Endothelial cell of umbilical vein (primary cell): Measurements from ENCODE around the gene SH3BP2.

Experiments
- CTCF ChIP-seq, 2 donors: IDR thresholded peaks; 1 replicate in 1 of 2; 2 replicates in 1 of 2; pipeline ENCODE4 v1.5.1; 2011; ENCODE audit warnings: low read length in 2 of 2, mild to moderate bottlenecking in 2 of 2, moderate library complexity in 2 of 2, control low read depth in 1 of 2, inconsistent platforms in 1 of 2, low read depth in 1 of 2; ENCODE audit not compliant: insufficient read depth in 1 of 2; ENCODE audit errors: extremely low read depth in 1 of 2
- EZH2 ChIP-seq: IDR thresholded peaks from 2 replicates; pipeline ENCODE4 v1.6.1; 2012; ENCODE audit warnings: borderline replicate concordance, low read depth, mild to moderate bottlenecking, moderate library complexity, low read length, inconsistent platforms; ENCODE audit not compliant: severe bottlenecking
- GATA2 ChIP-seq: IDR thresholded peaks from 2 replicates; pipeline ENCODE4 v1.7.0; 2011; ENCODE audit warnings: low read depth, mild to moderate bottlenecking, moderate library complexity, mixed read lengths, low read length; ENCODE audit not compliant: insufficient read length, insufficient read depth
- JUN ChIP-seq: IDR thresholded peaks from 2 replicates; pipeline ENCODE4 v1.6.1; 2011; ENCODE audit warnings: borderline replicate concordance, low read depth; ENCODE audit not compliant: insufficient read length, insufficient read depth
- MYC ChIP-seq: IDR thresholded peaks from one replicate; pipeline ENCODE4 v1.6.1; 2011; ENCODE audit warnings: mild to moderate bottlenecking, low read depth, low read length
- POLR2A ChIP-seq: IDR thresholded peaks from 2 replicates; pipeline ENCODE4 v1.6.1; 2012; ENCODE audit warnings: low read depth, mild to moderate bottlenecking, control low read depth, low read length
- POLR2AphosphoS5 ChIP-seq: IDR thresholded peaks from 2 replicates; pipeline ENCODE4 v1.6.1; 2012; ENCODE audit warnings: low read depth, mild to moderate bottlenecking, control low read depth, low read length, moderate library complexity; ENCODE audit not compliant: insufficient read depth
- TF ChIP-seq, protein P1 (sequence below): IDR thresholded peaks from 2 replicates; pipeline ENCODE4 v1.6.1; 2011; ENCODE audit not compliant: insufficient read depth, insufficient read length

DNA sequence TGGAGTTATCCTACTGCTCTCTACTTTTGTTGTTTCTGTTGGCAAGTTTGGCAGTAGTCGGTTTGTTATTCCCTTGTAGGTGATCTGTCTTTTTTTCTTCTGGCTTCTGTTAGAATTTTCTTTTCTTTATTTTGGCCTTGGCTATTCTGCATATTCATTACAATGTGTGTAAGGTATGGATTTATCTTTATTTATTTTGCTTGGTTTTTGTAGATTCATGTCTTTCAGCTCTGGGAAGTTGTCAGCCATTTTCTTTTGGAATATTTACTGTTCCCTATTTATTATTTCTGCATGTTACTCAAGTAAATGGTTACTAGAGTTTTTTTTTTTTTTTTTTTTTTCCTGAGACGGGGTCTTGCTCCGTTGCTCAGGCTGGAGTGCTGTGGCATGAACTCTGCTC lies 63.4 kb downstream of the SH3BP2 start:
- no peak for TF ChIP-seq POLR2A
- no peak for TF ChIP-seq JUN
- TF ChIP-seq CTCF (IDR thresholded peaks at IDR 0.05; ENCODE audit: extremely low read depth in 1 of 2, insufficient read depth in 1 of 2, low read depth in 1 of 2, low read length in 2 of 2) = no peak
- no peak for TF ChIP-seq EZH2
- no peak for TF ChIP-seq GATA2
- TF ChIP-seq, protein P1, sequence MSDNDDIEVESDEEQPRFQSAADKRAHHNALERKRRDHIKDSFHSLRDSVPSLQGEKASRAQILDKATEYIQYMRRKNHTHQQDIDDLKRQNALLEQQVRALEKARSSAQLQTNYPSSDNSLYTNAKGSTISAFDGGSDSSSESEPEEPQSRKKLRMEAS = no peak
- no peak for TF ChIP-seq POLR2AphosphoS5
- TF ChIP-seq MYC = no peak
